ENCODE data around the gene EZH1. TPM values are rescaled to one million over a fixed set of nuclear protein-coding genes. Genes with fewer than 3 reads are reported as not detected.
"Not testable (repeated sequence)": the region's sequence is repeated elsewhere in the genome, so short reads cannot be mapped to it uniquely, and the experiment has no call there.

The EZH1 gene
- polyA plus RNA-seq, 5 donors: 27.1 to 51.7 (median 37.1) TPM

DNA sequence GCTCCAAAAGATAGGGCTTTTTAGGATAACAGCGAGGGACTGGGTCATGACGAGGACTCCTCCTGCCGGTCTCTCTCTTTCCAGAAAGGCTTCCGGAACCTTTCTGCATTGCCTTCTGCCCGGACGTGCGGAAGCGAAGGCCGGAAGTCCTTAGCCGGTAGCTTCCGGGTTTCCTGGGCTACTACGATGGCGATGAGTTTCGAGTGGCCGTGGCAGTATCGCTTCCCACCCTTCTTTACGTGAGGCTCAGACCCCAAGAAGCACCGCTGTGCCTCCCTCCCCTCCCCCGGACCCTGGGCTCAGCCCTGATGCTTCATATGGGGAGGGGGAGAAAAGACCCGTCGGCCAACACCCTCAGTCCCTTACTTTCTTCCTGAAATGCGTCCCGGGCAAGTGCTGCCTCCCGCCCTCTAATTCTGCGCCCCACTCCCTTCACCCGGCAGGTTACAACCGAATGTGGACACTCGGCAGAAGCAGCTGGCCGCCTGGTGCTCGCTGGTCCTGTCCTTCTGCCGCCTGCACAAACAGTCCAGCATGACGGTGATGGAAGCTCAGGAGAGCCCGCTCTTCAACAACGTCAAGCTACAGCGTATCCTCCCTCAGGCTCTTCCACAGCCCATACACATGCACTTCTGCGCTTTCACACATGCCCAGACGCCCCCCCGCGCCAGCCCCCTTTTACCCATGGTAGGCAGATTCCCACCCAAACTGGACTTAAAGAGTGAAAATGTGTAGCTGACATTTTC lies 28.6 kb upstream of the EZH1 start, which contains the start of gene VPS25:
Gene VPS25, plus strand, starts transcription at position 160 of the 746 bp plus-strand sequence. Its CDS starts 27 bp downstream, at position 187.
- peak; percentile 76 to 81 for DNase-seq

- DNase-seq: no peak
Measured at GRCh38 chr17:42772945-42773289, 28.1 kb upstream of the EZH1 start.

- not testable (repeated sequence) for DNase-seq
Measured at GRCh38 chr17:42769964-42770363, 25.1 kb upstream of the EZH1 start.

GRCh38 chr17:42768006-42768405 lies 23.2 kb upstream of the EZH1 start:
- DNase-seq: not testable (repeated sequence)

GRCh38 chr17:42767512-42767911 lies 22.7 kb upstream of the EZH1 start:
- no peak for DNase-seq

DNA sequence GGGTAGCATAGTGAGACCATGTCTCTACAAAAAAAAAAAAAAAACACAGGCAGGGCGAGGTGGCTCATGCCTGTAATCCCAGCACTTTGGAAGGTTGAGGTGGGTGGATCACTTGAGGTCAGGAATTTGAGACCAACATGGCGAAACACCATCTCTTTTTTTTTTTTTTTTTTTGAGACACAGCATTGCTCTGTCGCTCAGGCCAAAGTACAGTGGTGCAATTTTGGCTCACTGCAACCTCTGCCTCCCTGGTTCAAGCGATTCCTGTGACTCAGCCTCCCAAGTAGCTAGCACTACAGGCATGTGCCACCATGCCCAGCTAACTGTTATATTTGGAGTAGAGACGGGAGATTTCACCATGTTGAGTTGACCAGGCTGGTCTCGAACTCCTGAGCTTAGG lies 21.3 kb upstream of the EZH1 start:
- no peak for DNase-seq

DNA sequence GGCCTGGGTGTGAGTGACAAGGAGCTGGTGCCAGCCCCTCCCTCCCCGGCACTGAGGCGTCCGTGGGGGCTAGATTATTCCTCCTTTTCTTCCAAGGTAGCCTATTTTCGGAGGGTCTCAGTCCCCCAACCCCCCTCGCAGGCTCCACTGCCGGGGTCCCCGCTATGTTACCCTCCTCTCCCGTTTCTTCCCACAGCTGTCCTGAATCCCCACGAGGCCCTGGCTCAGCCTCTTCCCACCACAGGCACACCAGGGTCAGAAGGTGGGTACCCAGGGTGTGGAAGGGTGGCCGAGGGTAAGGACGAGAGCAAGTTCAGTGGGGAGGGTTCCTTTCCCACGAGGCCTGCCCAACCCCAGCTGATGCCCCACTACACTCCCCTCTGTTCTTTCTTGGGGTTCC lies 16.8 kb upstream of the EZH1 start:
- DNase-seq: no peak

- DNase-seq: peak; percentile 49 to 50
Measured at GRCh38 chr17:42760652-42761581, 16.1 kb upstream of the EZH1 start, which contains the start of gene RAMP2. Gene RAMP2, plus strand, starts transcription at chr17:42761227. Its CDS starts 35 bp downstream, at chr17:42761262.

GRCh38 chr17:42759982-42760651 lies 15.3 kb upstream of the EZH1 start:
- DNase-seq: no peak

- no peak for DNase-seq
Measured at GRCh38 chr17:42754782-42755181, 9.9 kb upstream of the EZH1 start.

- DNase-seq: no peak
Measured at GRCh38 chr17:42751628-42752027, 6.8 kb upstream of the EZH1 start.

DNA sequence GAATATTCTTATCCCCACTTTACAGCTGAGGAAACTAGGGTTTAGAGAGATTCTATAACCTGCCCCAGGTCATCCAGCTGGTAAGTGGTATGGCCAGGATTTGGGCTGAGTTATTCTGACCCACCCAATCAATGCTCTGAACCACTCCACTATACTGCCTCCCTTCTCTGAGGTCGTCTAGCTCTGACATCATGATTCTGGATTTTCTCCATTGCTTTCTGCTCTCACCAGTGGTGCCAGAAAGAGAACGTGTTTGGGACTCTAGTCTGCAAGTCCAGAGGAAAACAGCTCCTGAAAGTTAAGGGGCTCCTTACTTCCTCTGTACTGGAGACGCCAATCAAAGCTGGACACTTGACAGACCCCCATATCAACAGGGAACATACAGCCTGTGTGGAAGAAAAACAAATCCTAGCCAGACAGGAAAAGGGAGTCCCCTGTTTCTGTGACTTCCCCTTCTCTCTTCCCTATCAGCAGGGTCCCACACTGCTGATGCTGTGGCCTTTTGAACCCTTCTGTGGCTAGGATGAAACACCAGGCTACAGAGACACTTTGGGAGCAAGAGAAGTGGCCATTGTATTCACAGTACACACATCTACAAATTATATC lies 6.0 kb upstream of the EZH1 start:
- no peak for DNase-seq

- no peak for DNase-seq
Measured at GRCh38 chr17:42748908-42749798, 4.3 kb upstream of the EZH1 start.

- DNase-seq: no peak
Measured at GRCh38 chr17:42748202-42748907, 3.5 kb upstream of the EZH1 start.

GRCh38 chr17:42744283-42744805 lies 496 bp downstream of the EZH1 start:
- DNase-seq: no peak

DNA sequence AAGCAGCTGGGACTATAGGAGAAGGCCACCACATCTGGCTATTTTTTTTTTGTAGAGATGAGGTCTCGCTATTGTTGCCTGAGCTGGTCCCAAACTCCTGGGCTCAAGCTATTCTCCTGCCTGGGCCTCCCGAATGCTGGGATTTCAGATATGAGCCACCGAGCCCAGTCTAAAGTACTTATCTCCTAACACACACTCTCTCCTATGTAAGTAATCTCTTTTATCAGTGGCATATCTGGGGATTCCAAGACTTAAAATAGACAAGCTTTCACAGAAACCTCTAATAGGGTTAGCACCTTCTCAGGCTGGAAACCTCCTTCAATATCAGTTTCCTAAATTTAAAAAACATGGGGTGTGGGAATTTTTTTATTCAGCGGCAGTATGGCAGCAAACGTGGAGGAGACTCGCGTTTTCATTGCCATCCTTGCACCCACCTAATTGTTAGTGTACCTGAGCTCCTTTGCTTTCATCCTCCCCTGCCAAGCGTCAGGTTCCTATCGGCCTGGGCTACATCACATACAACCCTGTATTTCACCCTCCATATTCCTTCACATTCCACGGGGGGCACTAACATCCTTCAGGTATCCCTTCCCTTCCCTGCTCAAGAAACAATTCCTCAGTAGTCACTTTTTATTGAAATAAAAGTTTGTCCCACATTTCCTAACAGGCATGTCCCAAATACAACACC lies 1.1 kb downstream of the EZH1 start:
- no peak for DNase-seq

DNA sequence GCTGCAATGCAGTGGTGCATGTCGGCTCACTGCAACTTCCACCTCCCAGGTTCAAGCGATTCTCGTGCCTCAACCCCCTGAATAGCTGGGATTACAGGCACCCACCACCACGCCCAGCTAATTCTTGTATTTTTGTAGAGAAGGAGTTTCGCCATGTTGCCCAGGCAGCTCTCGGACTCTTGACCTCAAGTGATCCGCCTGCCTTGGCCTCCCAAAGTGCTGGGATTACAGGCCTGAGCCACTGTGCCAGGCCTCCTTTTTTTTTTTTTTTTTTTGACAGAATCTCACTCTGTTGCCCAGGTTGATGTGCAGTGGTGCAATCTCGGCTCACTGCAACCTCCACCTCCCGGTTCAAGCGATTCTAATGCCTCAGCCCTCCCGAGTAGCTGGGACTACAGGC lies 1.9 kb downstream of the EZH1 start:
- DNase-seq: not testable (repeated sequence)

GRCh38 chr17:42740699-42741098 lies 4.1 kb downstream of the EZH1 start:
- DNase-seq: no peak

DNA sequence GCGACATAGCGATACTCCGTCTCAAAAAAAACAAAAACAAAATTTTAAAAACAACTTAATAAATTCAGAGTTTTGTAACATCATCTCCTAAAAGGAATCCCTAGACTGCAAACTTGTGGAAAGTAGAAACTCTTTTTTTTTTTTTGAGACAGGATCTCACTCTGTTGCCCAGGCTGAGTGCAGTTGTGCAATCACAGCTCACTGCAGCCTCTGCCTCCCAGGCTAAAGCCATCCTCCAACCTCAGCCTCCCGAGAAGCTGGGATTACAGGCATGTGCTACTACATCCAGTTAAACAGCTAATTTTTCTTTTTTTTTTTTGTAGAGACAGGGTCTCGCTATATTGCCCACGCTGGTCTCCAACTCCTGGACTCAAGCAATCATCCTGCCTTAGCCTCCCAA lies 19.7 kb downstream of the EZH1 start:
- DNase-seq: no peak
